ENCODE measurements around the gene SLITRK4.

SLITRK4 gene

DNA sequence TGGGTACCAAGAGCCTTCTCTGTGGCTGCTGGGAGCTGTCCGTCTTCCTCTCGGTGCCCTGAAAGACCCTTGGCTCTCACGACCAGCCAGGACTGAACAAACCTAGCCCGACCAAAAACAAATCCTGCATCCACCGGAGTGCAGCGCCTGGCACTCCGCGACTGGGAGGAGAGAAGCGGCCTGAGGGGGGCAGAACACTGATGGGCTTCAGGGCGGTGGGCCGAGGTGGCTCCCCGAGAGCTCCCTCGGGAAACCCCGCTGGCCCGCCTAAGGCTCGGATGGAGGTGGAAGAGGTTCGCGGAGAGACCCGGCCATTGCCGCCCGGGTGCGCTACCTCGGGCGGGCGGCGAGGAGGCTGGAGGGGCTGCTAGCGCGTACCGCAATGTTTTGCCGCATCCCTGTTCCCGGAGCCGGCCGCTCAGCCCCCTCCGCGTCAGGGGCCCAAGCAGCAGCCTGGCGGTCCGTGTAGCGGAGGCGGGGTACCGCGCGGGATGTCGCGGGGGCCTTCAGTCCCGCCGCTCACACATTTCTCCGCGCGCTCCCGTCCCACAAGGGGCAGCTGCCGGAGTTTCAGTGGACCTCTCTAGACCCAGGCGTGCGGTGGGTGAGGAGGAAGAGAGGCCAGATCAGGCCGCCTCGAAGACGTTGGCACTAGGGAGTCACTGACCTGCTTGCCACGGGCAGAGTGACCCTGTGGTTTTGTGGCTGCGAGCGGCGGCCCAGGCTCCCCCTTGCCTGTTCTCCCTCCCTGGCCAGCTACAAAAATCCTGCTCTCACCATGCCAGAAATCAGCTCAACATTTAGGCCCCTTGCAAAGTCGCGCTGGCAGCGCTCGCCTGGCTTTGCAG, 2.2 kb downstream of the SLITRK4 start:
- no peak for TF ChIP-seq CTCF (conservative IDR thresholded peaks at IDR 0.05; ENCODE audit: low read depth, low read length)
- no peak for DNase-seq (ENCODE audit: low read depth)
- H3K4me3 ChIP-seq (ENCODE audit: low read depth, low read length), result no peak overlapping the region

DNA sequence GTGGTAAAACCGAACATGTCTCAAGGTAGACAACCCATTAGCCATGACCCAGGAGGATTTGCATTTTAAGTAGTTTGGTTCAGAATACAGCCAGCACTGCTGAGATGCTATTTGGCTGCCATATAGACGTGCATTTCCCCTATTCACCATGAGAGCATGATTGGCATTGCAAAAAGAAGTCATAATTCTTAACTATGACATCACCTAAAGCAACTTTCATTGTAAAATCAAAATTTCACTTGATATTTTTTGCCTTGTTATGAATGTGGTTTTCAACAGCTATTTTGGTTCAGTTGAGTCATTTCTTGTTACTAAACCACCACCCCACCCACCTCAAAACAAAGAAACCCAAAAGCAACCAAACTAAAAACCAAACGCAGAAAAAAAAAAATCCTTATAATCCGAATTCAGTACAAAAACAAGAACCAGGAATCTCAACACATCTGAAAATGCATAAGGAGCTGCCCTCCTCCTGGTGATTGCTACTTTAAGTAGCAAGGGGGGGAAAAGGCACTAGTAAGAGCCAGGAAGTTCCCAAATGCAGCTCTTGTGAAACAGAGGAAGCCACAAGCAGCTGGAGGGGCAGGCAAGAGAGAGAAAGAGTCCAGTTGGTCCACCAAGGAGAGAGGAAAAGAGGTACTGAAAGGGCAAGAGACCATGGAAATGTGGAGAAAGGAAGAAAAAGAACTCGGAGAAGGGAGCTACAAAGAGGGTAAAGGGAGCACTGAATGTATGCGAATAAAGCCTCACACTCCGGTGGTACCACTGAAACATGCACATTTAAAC, 3.1 kb downstream of the SLITRK4 start:
- no peak overlapping the region for H3K4me3 ChIP-seq (ENCODE audit: low read depth, low read length)
- no peak for DNase-seq (ENCODE audit: low read depth)
- TF ChIP-seq CTCF (conservative IDR thresholded peaks at IDR 0.05; ENCODE audit: low read depth, low read length), result no peak

DNA sequence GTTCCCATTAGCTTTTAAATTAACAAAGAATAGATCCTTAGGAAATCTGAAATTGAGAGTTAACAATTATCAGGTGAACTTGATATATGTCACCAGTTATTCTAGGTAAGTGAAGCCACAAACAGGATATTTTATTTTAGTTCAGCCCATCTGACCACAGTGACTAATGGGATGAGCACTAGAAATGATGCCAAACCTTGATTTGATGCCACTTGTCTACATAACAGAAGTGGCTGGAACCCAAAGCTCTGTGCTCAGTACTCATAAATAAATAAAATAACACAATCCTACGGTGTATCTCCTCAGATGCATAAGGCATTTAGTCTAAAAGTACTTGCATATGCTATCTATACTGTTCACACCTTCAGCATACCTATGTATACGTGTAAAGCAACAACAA, 12.2 kb downstream of the SLITRK4 start:
- DNase-seq (ENCODE audit: low read depth), result no peak
- TF ChIP-seq CTCF (conservative IDR thresholded peaks at IDR 0.05; ENCODE audit: low read depth, low read length), result no peak
- H3K4me3 ChIP-seq (ENCODE audit: low read depth, low read length), result no peak overlapping the region

- no peak for TF ChIP-seq CTCF (conservative IDR thresholded peaks at IDR 0.05; ENCODE audit: low read depth, low read length)
- no peak overlapping the region for H3K4me3 ChIP-seq (ENCODE audit: low read depth, low read length)
- DNase-seq (ENCODE audit: low read depth), result no peak
Observed at GRCh38 chrX:143621276-143621675, 14.6 kb downstream of the SLITRK4 start.

GRCh38 chrX:143615851-143616250, 20.1 kb downstream of the SLITRK4 start:
- no peak for TF ChIP-seq CTCF (conservative IDR thresholded peaks at IDR 0.05; ENCODE audit: low read depth, low read length)
- no peak for DNase-seq (ENCODE audit: low read depth)
- H3K4me3 ChIP-seq (ENCODE audit: low read depth, low read length), result no peak overlapping the region

DNA sequence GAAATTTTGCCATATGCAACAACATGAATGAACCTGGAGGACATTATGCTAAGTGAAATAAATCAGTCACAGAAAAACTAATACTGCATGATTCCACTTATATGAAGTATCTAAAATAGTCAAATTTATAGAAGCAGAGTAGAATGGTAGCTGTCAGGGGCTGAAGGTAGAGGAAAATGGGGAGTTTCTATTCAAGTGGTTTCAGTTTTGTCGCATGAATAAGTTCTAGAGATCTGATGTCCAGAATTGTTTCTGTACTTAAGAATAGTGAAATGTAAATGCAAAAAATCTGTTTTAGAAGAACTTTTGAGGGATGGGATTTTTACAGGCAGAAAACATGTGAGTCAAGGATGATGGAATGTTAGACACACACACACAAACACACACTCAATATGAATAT, 34.1 kb downstream of the SLITRK4 start:
- H3K4me3 ChIP-seq (ENCODE audit: low read depth, low read length), result no peak overlapping the region
- no peak for DNase-seq (ENCODE audit: low read depth)
- no peak for TF ChIP-seq CTCF (conservative IDR thresholded peaks at IDR 0.05; ENCODE audit: low read depth, low read length)
